HepG2 (cell line): Measurements from ENCODE around the gene CYP27A1. TPM values are rescaled to one million over a fixed set of nuclear protein-coding genes. Genes with fewer than 3 reads are reported as not detected.
A peak's percentile ranks its signal among the peaks of the same experiment; 100 is the strongest.

Experiments
- FOXP1 ChIP-seq, 2 experiments: fragments of 450-650 bp in 1 of 2; IDR thresholded peaks; 2 replicates each; pipeline ENCODE4 v1.6.1; 2017 to 2018; ENCODE audit warnings: antibody characterized with exemption in 1 of 2
- GATAD2A ChIP-seq: IDR thresholded peaks from 2 replicates; pipeline ENCODE4 v1.6.1; 2016
- HMGA1 ChIP-seq: sonication (generic); formaldehyde crosslinking; conservative IDR thresholded peaks from 2 replicates; pipeline ENCODE4 v1.4.0; 2020; ENCODE audit warnings: missing genetic modification reagents
- IKZF4 ChIP-seq: sonication (generic); formaldehyde crosslinking; IDR thresholded peaks from 2 replicates; pipeline ENCODE4 v1.5.1; 2020; ENCODE audit warnings: borderline replicate concordance, mild to moderate bottlenecking, low read depth, missing genetic modification reagents; ENCODE audit errors: not compliant biosample characterization
- LCORL ChIP-seq, 2 experiments: fragments of 450-650 bp in 1 of 2; sonication (generic) in 1 of 2; formaldehyde crosslinking in 1 of 2; IDR thresholded peaks; 2 replicates each; pipeline versions ENCODE4 v1.5.0 to v1.6.1; 2017 to 2020; ENCODE audit warnings: antibody characterized with exemption in 1 of 2, missing genetic modification reagents in 1 of 2
- MIER3 ChIP-seq: IDR thresholded peaks from 2 replicates; pipeline ENCODE4 v1.6.1; 2016; ENCODE audit warnings: missing compliant biosample characterization, borderline replicate concordance
- NR2F2 ChIP-seq: IDR thresholded peaks from 2 replicates; pipeline ENCODE4 v1.6.1; 2012; ENCODE audit warnings: low read depth, inconsistent platforms, borderline replicate concordance
- PHF21A ChIP-seq: sonication (generic); formaldehyde crosslinking; IDR thresholded peaks from 2 replicates; pipeline ENCODE4 v1.5.0; 2020; ENCODE audit warnings: mild to moderate bottlenecking, missing genetic modification reagents
- RBM39 ChIP-seq: fragments of 200-400 bp; formaldehyde crosslinking; IDR thresholded peaks from one replicate; pipeline ENCODE4 v1.6.1; 2018; ENCODE audit warnings: antibody characterized with exemption, mild to moderate bottlenecking, low read depth, low read length; ENCODE audit not compliant: poor library complexity, severe bottlenecking
- RFX5 ChIP-seq: IDR thresholded peaks from 2 replicates; pipeline ENCODE4 v1.6.1; 2011; ENCODE audit warnings: low read depth, low read length, improper control_type of control experiment
- SP5 ChIP-seq: IDR thresholded peaks from 2 replicates; pipeline ENCODE4 v1.6.1; 2016; ENCODE audit warnings: low read depth, borderline replicate concordance
- STAT5B ChIP-seq: sonication (generic); formaldehyde crosslinking; IDR thresholded peaks from 2 replicates; pipeline ENCODE4 v1.4.0; 2020; ENCODE audit warnings: missing genetic modification reagents
- TEAD3 ChIP-seq: optimal IDR thresholded peaks from 2 replicates; pipeline ENCODE3; 2016; ENCODE audit warnings: borderline replicate concordance
- ZNF12 ChIP-seq: sonication (generic); formaldehyde crosslinking; IDR thresholded peaks from 2 replicates; pipeline ENCODE4 v1.5.0; 2020; ENCODE audit warnings: missing genetic modification reagents
- ZNF274 ChIP-seq: sonication (generic); formaldehyde crosslinking; IDR thresholded peaks from 2 replicates; pipeline ENCODE4 v1.5.1; 2020; ENCODE audit warnings: mild to moderate bottlenecking, missing genetic modification reagents
- ZNF30 ChIP-seq: sonication (generic); formaldehyde crosslinking; IDR thresholded peaks from 2 replicates; pipeline ENCODE4 v1.5.0; 2020; ENCODE audit warnings: mild to moderate bottlenecking, missing genetic modification reagents
- ZNF44 ChIP-seq: sonication (generic); formaldehyde crosslinking; IDR thresholded peaks from 2 replicates; pipeline ENCODE4 v1.5.1; 2020; ENCODE audit warnings: mild to moderate bottlenecking, missing genetic modification reagents
- ZNF619 ChIP-seq: sonication (generic); formaldehyde crosslinking; IDR thresholded peaks from 2 replicates; pipeline ENCODE4 v1.4.0; 2020; ENCODE audit warnings: mild to moderate bottlenecking, missing genetic modification reagents
- ZNF672 ChIP-seq: sonication (generic); formaldehyde crosslinking; IDR thresholded peaks from 2 replicates; pipeline ENCODE4 v1.8.1; 2022; ENCODE audit warnings: missing genetic modification reagents
- ZSCAN31 ChIP-seq: sonication (generic); formaldehyde crosslinking; IDR thresholded peaks from 2 replicates; pipeline ENCODE4 v1.5.0; 2020; ENCODE audit warnings: low read depth, mild to moderate bottlenecking, missing genetic modification reagents
- polyA plus RNA-seq, 8 experiments: library from polyadenylated mRNA; depleted of rRNA in 3 of 8; stranded (reverse) in 7 of 8; unstranded in 1 of 8; fragments of >200 nt; fragmentation: Illumina TruSeq in 4 of 8; extraction: Trizol in 4 of 8; gene quantifications; 2 replicates each; pipeline versions ENCODE4 v1.2.1 to v1.2.3, GENCODE V29; 2011 to 2016; ENCODE audit warnings: low read depth in 4 of 8, missing spikeins in 1 of 8, mixed read lengths in 1 of 8; ENCODE audit not compliant: insufficient read depth in 1 of 8
- total RNA-seq, 5 experiments: library from RNA; depleted of rRNA; stranded (reverse); fragments of >200 nt; fragmentation: Illumina TruSeq; extraction: Trizol; gene quantifications; 2 replicates each; pipeline ENCODE4 v1.2.3, GENCODE V29; 2016; ENCODE audit warnings: low read depth in 1 of 5
- TF ChIP-seq, protein P1 (sequence below): sonication (generic); formaldehyde crosslinking; IDR thresholded peaks from 2 replicates; pipeline ENCODE4 v1.4.0; 2020; ENCODE audit warnings: missing genetic modification reagents
- TF ChIP-seq, protein P2 (sequence below): IDR thresholded peaks from 2 replicates; pipeline ENCODE4 v1.6.1; 2016
- TF ChIP-seq, protein P3 (sequence below): sonication (generic); formaldehyde crosslinking; IDR thresholded peaks from 2 replicates; pipeline ENCODE4 v1.5.0; 2020; ENCODE audit warnings: mild to moderate bottlenecking, missing genetic modification reagents, borderline replicate concordance

Gene CYP27A1
- total and polyA plus RNA-seq, 2 of the 13 experiments (the other 11 are each of a cell fraction or from before 2014, with no cell fraction given) = 157 to 266 TPM

DNA sequence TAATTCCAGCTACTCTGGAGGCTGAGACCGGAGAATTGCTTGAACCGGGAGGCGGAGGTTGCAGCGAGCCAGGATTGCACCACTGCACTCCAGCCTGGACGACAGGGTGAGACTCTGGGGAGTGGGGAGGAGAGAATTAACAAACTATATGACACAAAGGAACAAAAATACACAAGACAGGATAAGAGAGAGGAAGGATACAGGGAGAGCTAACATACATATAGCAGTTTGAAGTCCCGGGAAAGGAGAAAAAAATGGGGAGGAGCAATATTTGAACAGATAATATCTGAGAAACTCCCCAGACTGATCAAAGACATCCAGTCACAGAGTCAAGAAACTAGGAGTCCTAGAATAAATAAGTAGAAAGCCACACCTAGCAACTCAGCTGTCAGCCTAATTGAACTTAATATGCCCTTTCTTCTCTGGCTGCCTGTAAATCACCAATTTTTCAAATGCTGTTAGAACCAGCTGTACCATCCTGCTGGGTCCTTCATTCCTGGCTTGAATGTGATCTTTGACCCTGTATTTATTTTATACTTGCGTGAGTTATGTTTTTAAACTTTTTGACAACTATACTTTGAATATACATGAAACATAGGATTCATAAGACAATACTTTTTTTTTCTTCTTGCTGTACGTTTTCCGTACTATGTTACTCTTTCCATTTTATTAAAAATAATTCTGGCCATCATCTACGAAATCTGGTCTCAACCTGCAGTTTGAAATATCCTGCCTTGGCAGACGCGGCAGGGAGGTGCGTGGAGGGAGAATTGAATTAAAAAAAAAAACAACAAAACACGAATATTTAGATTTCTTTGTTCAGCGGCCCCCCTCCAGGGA is 876 bp upstream of the CYP27A1 start (continued):
- TF ChIP-seq ZNF12 (0 out of 2 replicates have a peak, but pooled peaks have one; percentile 17), ZNF30 (no peak), NR2F2 (peak; percentile 25; the same call in 1 of the 2 replicates), PHF21A (0 out of 2 replicates have a peak, but pooled peaks have one; percentile 37), TEAD3 (CRISPR knock-in tag) (peak; percentile 37), ZNF672 (CRISPR knock-in tag) (no peak), ZSCAN31 (0 out of 2 replicates have a peak, but pooled peaks have one; percentile 10), SP5 (CRISPR knock-in tag) (peak; percentile 68), RBM39 (no peak), MIER3 (peak; percentile 43; the same call in 1 of the 2 replicates), RFX5 (0 out of 2 replicates have a peak, but pooled peaks have one; percentile 16), LCORL (IDR thresholded peaks at IDR 0.05) (no peak), LCORL (CRISPR knock-in tag; IDR thresholded peaks at IDR 0.05) (peak; percentile 47; the same call in 1 of the 2 replicates), HMGA1 (CRISPR knock-in tag) (0 out of 2 replicates have a peak, but pooled peaks have one; percentile 78), GATAD2A (CRISPR knock-in tag) (peak; percentile 58), STAT5B (CRISPR knock-in tag) (peak; percentile 34; the same call in 1 of the 2 replicates), IKZF4 (CRISPR knock-in tag) (no peak), ZNF619 (CRISPR knock-in tag) (0 out of 2 replicates have a peak, but pooled peaks have one; percentile 59), ZNF44 (CRISPR knock-in tag) (no peak), ZNF274 (CRISPR knock-in tag) (0 out of 2 replicates have a peak, but pooled peaks have one; percentile 31), FOXP1 (IDR thresholded peaks at IDR 0.05) (0 out of 2 replicates have a peak, but pooled peaks have one; percentile 13), FOXP1 (CRISPR knock-in tag; IDR thresholded peaks at IDR 0.05) (no peak; the same call in 1 of the 2 replicates)
- TF ChIP-seq, protein P1, sequence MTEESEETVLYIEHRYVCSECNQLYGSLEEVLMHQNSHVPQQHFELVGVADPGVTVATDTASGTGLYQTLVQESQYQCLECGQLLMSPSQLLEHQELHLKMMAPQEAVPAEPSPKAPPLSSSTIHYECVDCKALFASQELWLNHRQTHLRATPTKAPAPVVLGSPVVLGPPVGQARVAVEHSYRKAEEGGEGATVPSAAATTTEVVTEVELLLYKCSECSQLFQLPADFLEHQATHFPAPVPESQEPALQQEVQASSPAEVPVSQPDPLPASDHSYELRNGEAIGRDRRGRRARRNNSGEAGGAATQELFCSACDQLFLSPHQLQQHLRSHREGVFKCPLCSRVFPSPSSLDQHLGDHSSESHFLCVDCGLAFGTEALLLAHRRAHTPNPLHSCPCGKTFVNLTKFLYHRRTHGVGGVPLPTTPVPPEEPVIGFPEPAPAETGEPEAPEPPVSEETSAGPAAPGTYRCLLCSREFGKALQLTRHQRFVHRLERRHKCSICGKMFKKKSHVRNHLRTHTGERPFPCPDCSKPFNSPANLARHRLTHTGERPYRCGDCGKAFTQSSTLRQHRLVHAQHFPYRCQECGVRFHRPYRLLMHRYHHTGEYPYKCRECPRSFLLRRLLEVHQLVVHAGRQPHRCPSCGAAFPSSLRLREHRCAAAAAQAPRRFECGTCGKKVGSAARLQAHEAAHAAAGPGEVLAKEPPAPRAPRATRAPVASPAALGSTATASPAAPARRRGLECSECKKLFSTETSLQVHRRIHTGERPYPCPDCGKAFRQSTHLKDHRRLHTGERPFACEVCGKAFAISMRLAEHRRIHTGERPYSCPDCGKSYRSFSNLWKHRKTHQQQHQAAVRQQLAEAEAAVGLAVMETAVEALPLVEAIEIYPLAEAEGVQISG (CRISPR knock-in tag) = peak; percentile 34; the same call in 1 of the 2 replicates
- TF ChIP-seq, protein P2, sequence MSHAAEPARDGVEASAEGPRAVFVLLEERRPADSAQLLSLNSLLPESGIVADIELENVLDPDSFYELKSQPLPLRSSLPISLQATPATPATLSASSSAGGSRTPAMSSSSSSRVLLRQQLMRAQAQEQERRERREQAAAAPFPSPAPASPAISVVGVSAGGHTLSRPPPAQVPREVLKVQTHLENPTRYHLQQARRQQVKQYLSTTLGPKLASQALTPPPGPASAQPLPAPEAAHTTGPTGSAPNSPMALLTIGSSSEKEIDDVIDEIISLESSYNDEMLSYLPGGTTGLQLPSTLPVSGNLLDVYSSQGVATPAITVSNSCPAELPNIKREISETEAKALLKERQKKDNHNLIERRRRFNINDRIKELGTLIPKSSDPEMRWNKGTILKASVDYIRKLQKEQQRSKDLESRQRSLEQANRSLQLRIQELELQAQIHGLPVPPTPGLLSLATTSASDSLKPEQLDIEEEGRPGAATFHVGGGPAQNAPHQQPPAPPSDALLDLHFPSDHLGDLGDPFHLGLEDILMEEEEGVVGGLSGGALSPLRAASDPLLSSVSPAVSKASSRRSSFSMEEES (CRISPR knock-in tag) = 0 out of 2 replicates have a peak, but pooled peaks have one; percentile 6
- TF ChIP-seq, protein P3, sequence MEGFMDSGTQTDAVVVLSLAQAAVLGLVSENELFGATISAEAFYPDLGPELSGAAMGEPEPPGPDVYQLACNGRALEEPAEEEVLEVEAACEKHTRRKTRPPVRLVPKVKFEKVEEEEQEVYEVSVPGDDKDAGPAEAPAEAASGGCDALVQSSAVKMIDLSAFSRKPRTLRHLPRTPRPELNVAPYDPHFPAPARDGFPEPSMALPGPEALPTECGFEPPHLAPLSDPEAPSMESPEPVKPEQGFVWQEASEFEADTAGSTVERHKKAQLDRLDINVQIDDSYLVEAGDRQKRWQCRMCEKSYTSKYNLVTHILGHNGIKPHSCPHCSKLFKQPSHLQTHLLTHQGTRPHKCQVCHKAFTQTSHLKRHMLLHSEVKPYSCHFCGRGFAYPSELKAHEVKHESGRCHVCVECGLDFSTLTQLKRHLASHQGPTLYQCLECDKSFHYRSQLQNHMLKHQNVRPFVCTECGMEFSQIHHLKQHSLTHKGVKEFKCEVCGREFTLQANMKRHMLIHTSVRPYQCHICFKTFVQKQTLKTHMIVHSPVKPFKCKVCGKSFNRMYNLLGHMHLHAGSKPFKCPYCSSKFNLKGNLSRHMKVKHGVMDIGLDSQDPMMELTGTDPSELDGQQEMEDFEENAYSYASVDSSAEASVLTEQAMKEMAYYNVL = 0 out of 2 replicates have a peak, but pooled peaks have one; percentile 23
